Smooth muscle cell (in vitro differentiated cells): ENCODE measurements around the gene TBC1D22B. TPM values are rescaled to one million over a fixed set of nuclear protein-coding genes. Genes with fewer than 3 reads are reported as not detected.

ENCODE experiments used
- DNase-seq: peaks from one replicate; lab custom pipeline; 2025; ENCODE audit not compliant: unreplicated experiment; lab: John Stamatoyannopoulos, UW
- H2AFZ ChIP-seq: fragments of 200-600 bp; sonication (generic); 2 replicates; pipeline ENCODE4 v1.6.0; 2016; ENCODE audit warnings: antibody characterized with exemption, low read depth, mild to moderate bottlenecking
- H3F3A ChIP-seq: fragments of 200-600 bp; sonication (generic); 2 replicates; pipeline ENCODE4 v1.6.0; 2017; ENCODE audit warnings: antibody characterized with exemption, low read depth
- H3K27ac ChIP-seq: fragments of 200-600 bp; sonication (generic); 2 replicates; pipeline ENCODE4 v1.5.1; 2016; ENCODE audit warnings: low read depth, mild to moderate bottlenecking
- H3K27me3 ChIP-seq: fragments of 200-600 bp; sonication (generic); 2 replicates; pipeline ENCODE4 v1.6.1; 2016; ENCODE audit warnings: low read depth, mild to moderate bottlenecking
- H3K36me3 ChIP-seq: fragments of 200-600 bp; sonication (generic); 2 replicates; pipeline ENCODE4 v1.5.1; 2016; ENCODE audit warnings: low read depth
- H3K4me1 ChIP-seq: fragments of 200-600 bp; sonication (generic); 2 replicates; pipeline ENCODE4 v1.5.1; 2016; ENCODE audit warnings: low read depth
- H3K4me2 ChIP-seq: fragments of 200-600 bp; sonication (generic); 2 replicates; pipeline ENCODE4 v1.6.0; 2016; ENCODE audit warnings: mild to moderate bottlenecking
- H3K4me3 ChIP-seq: fragments of 200-600 bp; sonication (generic); 2 replicates; pipeline ENCODE4 v1.5.1; 2016; ENCODE audit warnings: mild to moderate bottlenecking
- H3K79me2 ChIP-seq: fragments of 200-600 bp; sonication (generic); 2 replicates; pipeline ENCODE4 v1.6.0; 2016; ENCODE audit warnings: low read depth, mild to moderate bottlenecking
- H3K9ac ChIP-seq: fragments of 200-600 bp; sonication (generic); 2 replicates; pipeline ENCODE4 v1.6.0; 2016; ENCODE audit warnings: low read depth
- H3K9me3 ChIP-seq: fragments of 200-600 bp; sonication (generic); replicated peaks from 2 replicates; pipeline ENCODE4 v1.5.1; 2016; ENCODE audit warnings: low read depth
- H4K20me1 ChIP-seq: fragments of 200-600 bp; sonication (generic); 2 replicates; pipeline ENCODE4 v1.6.0; 2016; ENCODE audit warnings: low read depth
- WGBS: methylation state at CpG from one replicate; pipeline ENCODE4 v1.1.7; 2016; ENCODE audit warnings: low lambda C conversion rate; 5-methylcytosine and 5-hydroxymethylcytosine counted together
- polyA plus RNA-seq: library from polyadenylated mRNA; unstranded; fragments of >200 nt; fragmentation: Nextera tagmentation; extraction: Ambion mirVana; gene quantifications from 2 replicates; pipeline ENCODE4 v1.2.1, GENCODE V29; 2016
- total RNA-seq: library from RNA; depleted of rRNA; stranded (reverse); fragments of >200 nt; gene quantifications from 2 replicates; pipeline ENCODE4 v1.2.3, GENCODE V29; 2014
- TF ChIP-seq, protein P1 (sequence below): fragments of 200-600 bp; sonication (generic); IDR thresholded peaks from 2 replicates; pipeline ENCODE4 v1.5.1; 2017; ENCODE audit warnings: borderline replicate concordance, mild to moderate bottlenecking, antibody characterized with exemption; ENCODE audit not compliant: insufficient read depth, poor library complexity, severe bottlenecking

The TBC1D22B gene
- total and polyA plus RNA-seq, 2 experiments from 2014 or later = 5.6 to 7.2 TPM

DNA sequence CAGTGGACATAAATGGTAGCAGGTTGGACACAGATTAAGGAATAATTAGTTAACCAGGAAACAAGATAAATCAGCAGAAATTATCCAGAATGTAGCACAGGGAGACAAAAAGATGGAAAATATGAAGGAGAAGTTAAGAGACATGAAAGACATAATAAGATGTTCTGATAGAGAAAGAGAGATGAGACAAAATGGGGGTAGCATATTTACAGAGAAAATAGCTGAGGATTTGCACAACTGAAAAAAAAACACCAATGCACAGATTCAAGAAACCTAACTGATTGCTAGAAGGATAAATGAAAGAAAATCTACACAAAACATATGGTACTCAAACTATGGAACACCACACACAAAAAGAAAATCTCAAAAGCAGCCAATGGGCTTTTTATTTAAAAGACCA, 34.6 kb upstream of the TBC1D22B start:
- H3K9me3 ChIP-seq = no peaks in the 10 kb centered on the region
- no peak overlapping the region for H3K27ac ChIP-seq
- no peaks in the 10 kb centered on the region for H3K79me2 ChIP-seq
- H3K36me3 ChIP-seq = no peaks in the 10 kb centered on the region
- H3K27me3 ChIP-seq = no peaks in the 10 kb centered on the region
- peak overlapping the region; percentile 96 for H2AFZ ChIP-seq
- peaks cover 5% of the 10 kb centered on the region for H3K4me1 ChIP-seq
- peak overlapping the region; percentile 93 for H3K4me2 ChIP-seq
- no peak for DNase-seq
- peak overlapping the region; percentile 81 for H3K4me3 ChIP-seq
- TF ChIP-seq, protein P1, sequence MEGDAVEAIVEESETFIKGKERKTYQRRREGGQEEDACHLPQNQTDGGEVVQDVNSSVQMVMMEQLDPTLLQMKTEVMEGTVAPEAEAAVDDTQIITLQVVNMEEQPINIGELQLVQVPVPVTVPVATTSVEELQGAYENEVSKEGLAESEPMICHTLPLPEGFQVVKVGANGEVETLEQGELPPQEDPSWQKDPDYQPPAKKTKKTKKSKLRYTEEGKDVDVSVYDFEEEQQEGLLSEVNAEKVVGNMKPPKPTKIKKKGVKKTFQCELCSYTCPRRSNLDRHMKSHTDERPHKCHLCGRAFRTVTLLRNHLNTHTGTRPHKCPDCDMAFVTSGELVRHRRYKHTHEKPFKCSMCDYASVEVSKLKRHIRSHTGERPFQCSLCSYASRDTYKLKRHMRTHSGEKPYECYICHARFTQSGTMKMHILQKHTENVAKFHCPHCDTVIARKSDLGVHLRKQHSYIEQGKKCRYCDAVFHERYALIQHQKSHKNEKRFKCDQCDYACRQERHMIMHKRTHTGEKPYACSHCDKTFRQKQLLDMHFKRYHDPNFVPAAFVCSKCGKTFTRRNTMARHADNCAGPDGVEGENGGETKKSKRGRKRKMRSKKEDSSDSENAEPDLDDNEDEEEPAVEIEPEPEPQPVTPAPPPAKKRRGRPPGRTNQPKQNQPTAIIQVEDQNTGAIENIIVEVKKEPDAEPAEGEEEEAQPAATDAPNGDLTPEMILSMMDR = no peak
- H3K9ac ChIP-seq = no peak overlapping the region
- H3F3A ChIP-seq = peaks cover 14% of the 10 kb centered on the region
- H4K20me1 ChIP-seq = no peaks in the 10 kb centered on the region

- WGBS = 86% methylated on average over 5 of the region's 5 CpGs
- Histone ChIP-seq H3K27ac (no peak overlapping the region), H3K4me3 (no peak overlapping the region), H3K79me2 (no peaks in the 10 kb centered on the region), H3K4me1 (peaks cover 5% of the 10 kb centered on the region), H3K36me3 (no peaks in the 10 kb centered on the region), H2AFZ (no peak overlapping the region), H3F3A (peaks cover 14% of the 10 kb centered on the region), H3K9me3 (no peaks in the 10 kb centered on the region), H3K9ac (no peak overlapping the region), H3K27me3 (no peaks in the 10 kb centered on the region), H4K20me1 (no peaks in the 10 kb centered on the region), H3K4me2 (no peak overlapping the region)
- DNase-seq = no peak
- TF ChIP-seq, protein P1 = no peak
These were observed 32.0 kb upstream of the TBC1D22B start for GRCh38 chr6:37225350-37226169.

DNA sequence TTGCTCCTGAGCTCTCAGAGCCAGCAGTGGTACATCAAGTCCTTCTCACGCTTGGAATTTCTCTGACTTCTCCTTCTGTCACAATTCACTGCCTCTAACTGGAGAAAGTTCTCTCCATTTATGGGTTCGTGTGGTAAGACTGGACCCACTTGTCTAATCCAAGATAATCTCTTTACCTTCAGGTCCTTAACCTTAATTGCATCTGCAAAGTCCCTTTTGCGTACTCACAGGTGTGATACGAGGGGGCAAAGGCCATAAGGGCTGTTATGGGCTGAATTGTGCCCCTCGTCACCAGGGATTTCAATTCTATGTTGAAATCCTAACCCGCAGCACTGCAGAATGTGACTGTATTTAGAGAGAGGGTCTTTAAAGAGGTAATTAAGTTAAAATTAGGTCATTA, 27.5 kb upstream of the TBC1D22B start:
- no peaks in the 10 kb centered on the region for H3K9me3 ChIP-seq
- H3K27me3 ChIP-seq = no peaks in the 10 kb centered on the region
- 94% methylated on average over 6 of the region's 6 CpGs for WGBS
- no peak overlapping the region for H3K9ac ChIP-seq
- no peaks in the 10 kb centered on the region for H3K4me1 ChIP-seq
- H3K36me3 ChIP-seq = no peaks in the 10 kb centered on the region
- no peaks in the 10 kb centered on the region for H3F3A ChIP-seq
- no peaks in the 10 kb centered on the region for H3K79me2 ChIP-seq
- no peak for DNase-seq
- H2AFZ ChIP-seq = no peak overlapping the region
- no peak overlapping the region for H3K4me3 ChIP-seq
- no peaks in the 10 kb centered on the region for H4K20me1 ChIP-seq
- TF ChIP-seq, protein P1 = no peak
- H3K4me2 ChIP-seq = no peak overlapping the region
- no peak overlapping the region for H3K27ac ChIP-seq
